ENCODE measurements around the gene C2orf66. TPM values are rescaled to one million over a fixed set of nuclear protein-coding genes. Genes with fewer than 3 reads are reported as not detected.

The C2orf66 gene
- total and polyA plus RNA-seq, 2 donors (not counting 1 experiment from before 2014, with no cell fraction given), result not detected

- Histone ChIP-seq H3K27ac (ENCODE audit: low read length in 2 of 2) (peak overlapping the region; percentile 61 to 87), H3K79me2 (ENCODE audit: control insufficient read depth, insufficient read depth, low read length) (peaks cover 16% of the 10 kb centered on the region), H3K9ac (ENCODE audit: low read length) (peak overlapping the region; percentile 94), H3K4me3 (ENCODE audit: control extremely low read depth in 1 of 5, extremely low read depth in 1 of 5, insufficient read depth in 1 of 5, low read depth in 2 of 5, low read length in 4 of 5) (peak overlapping the region; percentile 67 to 85 (median 79)), H3K4me2 (replicated peaks; ENCODE audit: low read depth, low read length, poor library complexity, severe bottlenecking) (peak overlapping the region; percentile 91), H4K20me1 (ENCODE audit: control insufficient read depth, insufficient read depth, low read length, poor library complexity, severe bottlenecking) (no peaks in the 10 kb centered on the region), H3K9me3 (ENCODE audit: control extremely low read depth in 1 of 3, control insufficient read depth in 2 of 3, insufficient read depth in 1 of 3, low read length in 2 of 3) (no peaks in the 10 kb centered on the region), H3K4me1 (ENCODE audit: control insufficient read depth in 2 of 2, insufficient read depth in 2 of 2, low read length in 2 of 2) (peaks cover 5 to 8% of the 10 kb centered on the region in 2 donors), H3K36me3 (replicated peaks in 1 of 2; ENCODE audit: control extremely low read depth in 1 of 2, control insufficient read depth in 1 of 2, extremely low read depth in 1 of 2, insufficient read depth in 2 of 2, low read length in 1 of 2) (peaks cover 0 to 28% of the 10 kb centered on the region in 2 experiments), H3K27me3 (replicated peaks in 1 of 4; ENCODE audit: control extremely low read depth in 1 of 4, control insufficient read depth in 3 of 4, insufficient read depth in 4 of 4, low read length in 3 of 4) (peaks cover 0 to 10% (median 0%) of the 10 kb centered on the region in 4 experiments), H2AFZ (ENCODE audit: insufficient read depth, low read depth, low read length, poor library complexity, severe bottlenecking) (peak overlapping the region; percentile 91)
- ChIA-PET POLR2A (interaction anchor here (0.8 kb wide), 1 partner anchor 422 kb away, joined by 9 read pairs; no protein-coding TSS in a partner anchor), CTCF (interaction anchor here (0.7 to 1.2 kb wide), 4 partner anchors 8 to 732 kb away, joined by 3 to 7 read pairs (median 5); no protein-coding TSS in a partner anchor)
- TF ChIP-seq EZH2 (IDR thresholded peaks at IDR 0.05; ENCODE audit: borderline replicate concordance, insufficient read depth, low read depth, low read length, poor library complexity, severe bottlenecking), result no peak
- TF ChIP-seq CTCF (IDR thresholded peaks at IDR 0.05), result no peak
- intact Hi-C loops (cut with micrococcal nuclease), result loop anchor here (1.0 kb wide), 2 partner anchors 127 to 160 kb away; partner anchors contain the start of genes CCDC150 and PGAP1
- Mint-ChIP-seq H3K27me3 (peaks cover 12% of the 10 kb centered on the region), H3K9me3 (ENCODE audit: insufficient read depth) (no peaks in the 10 kb centered on the region), H3K4me3 (peak overlapping the region; percentile 96), H3K27ac (peak overlapping the region; percentile 92), H3K4me1 (peaks cover 15% of the 10 kb centered on the region)
- 0% methylated on average over 5 of the region's 10 CpGs for WGBS (ENCODE audit: insufficient coverage)
- DNase-seq (no peak), ATAC-seq (ENCODE audit: low read depth) (no peak)
These were observed 10.2 kb downstream of the C2orf66 start for GRCh38 chr2:196798980-196799379.

- Histone ChIP-seq H3K27ac (ENCODE audit: low read length in 2 of 2) (no peak overlapping the region), H2AFZ (ENCODE audit: insufficient read depth, low read depth, low read length, poor library complexity, severe bottlenecking) (no peak overlapping the region), H3K79me2 (ENCODE audit: control insufficient read depth, insufficient read depth, low read length) (no peaks in the 10 kb centered on the region), H3K27me3 (replicated peaks in 1 of 4; ENCODE audit: control extremely low read depth in 1 of 4, control insufficient read depth in 3 of 4, insufficient read depth in 4 of 4, low read length in 3 of 4) (no peaks in the 10 kb centered on the region), H3K9me3 (ENCODE audit: control extremely low read depth in 1 of 3, control insufficient read depth in 2 of 3, insufficient read depth in 1 of 3, low read length in 2 of 3) (no peaks in the 10 kb centered on the region), H4K20me1 (ENCODE audit: control insufficient read depth, insufficient read depth, low read length, poor library complexity, severe bottlenecking) (no peaks in the 10 kb centered on the region), H3K9ac (ENCODE audit: low read length) (no peak overlapping the region), H3K4me3 (ENCODE audit: control extremely low read depth in 1 of 5, extremely low read depth in 1 of 5, insufficient read depth in 1 of 5, low read depth in 2 of 5, low read length in 4 of 5) (no peak overlapping the region), H3K4me1 (ENCODE audit: control insufficient read depth in 2 of 2, insufficient read depth in 2 of 2, low read length in 2 of 2) (no peaks in the 10 kb centered on the region), H3K36me3 (replicated peaks in 1 of 2; ENCODE audit: control extremely low read depth in 1 of 2, control insufficient read depth in 1 of 2, extremely low read depth in 1 of 2, insufficient read depth in 2 of 2, low read length in 1 of 2) (peaks cover 0 to 85% of the 10 kb centered on the region in 2 experiments), H3K4me2 (replicated peaks; ENCODE audit: low read depth, low read length, poor library complexity, severe bottlenecking) (no peak overlapping the region)
- WGBS (ENCODE audit: insufficient coverage), result 100% methylated on average over 3 of the region's 3 CpGs
- Mint-ChIP-seq H3K9me3 (ENCODE audit: insufficient read depth) (no peaks in the 10 kb centered on the region), H3K4me1 (peaks cover 7% of the 10 kb centered on the region), H3K27me3 (no peaks in the 10 kb centered on the region), H3K27ac (no peak overlapping the region), H3K4me3 (no peak overlapping the region)
- ChIA-PET CTCF (no interaction called here), POLR2A (no interaction called here)
- ATAC-seq (ENCODE audit: low read depth) (no peak), DNase-seq (no peak)
- TF ChIP-seq EZH2 (IDR thresholded peaks at IDR 0.05; ENCODE audit: borderline replicate concordance, insufficient read depth, low read depth, low read length, poor library complexity, severe bottlenecking), result no peak
- TF ChIP-seq CTCF (IDR thresholded peaks at IDR 0.05), result no peak
- intact Hi-C loops (cut with micrococcal nuclease), result no loop called here
These were observed 16.3 kb downstream of the C2orf66 start for GRCh38 chr2:196792865-196793264.

Data from B cell (primary cell).